Measurements from ENCODE around the gene ERCC3. TPM values are rescaled to one million over a fixed set of nuclear protein-coding genes. Genes with fewer than 3 reads are reported as not detected.
"Not testable (repeated sequence)": the region's sequence is repeated elsewhere in the genome, so short reads cannot be mapped to it uniquely, and the experiment has no call there.

Gene ERCC3
- total RNA-seq, 1 experiment from 2014 or later, result 34.9 TPM

DNA sequence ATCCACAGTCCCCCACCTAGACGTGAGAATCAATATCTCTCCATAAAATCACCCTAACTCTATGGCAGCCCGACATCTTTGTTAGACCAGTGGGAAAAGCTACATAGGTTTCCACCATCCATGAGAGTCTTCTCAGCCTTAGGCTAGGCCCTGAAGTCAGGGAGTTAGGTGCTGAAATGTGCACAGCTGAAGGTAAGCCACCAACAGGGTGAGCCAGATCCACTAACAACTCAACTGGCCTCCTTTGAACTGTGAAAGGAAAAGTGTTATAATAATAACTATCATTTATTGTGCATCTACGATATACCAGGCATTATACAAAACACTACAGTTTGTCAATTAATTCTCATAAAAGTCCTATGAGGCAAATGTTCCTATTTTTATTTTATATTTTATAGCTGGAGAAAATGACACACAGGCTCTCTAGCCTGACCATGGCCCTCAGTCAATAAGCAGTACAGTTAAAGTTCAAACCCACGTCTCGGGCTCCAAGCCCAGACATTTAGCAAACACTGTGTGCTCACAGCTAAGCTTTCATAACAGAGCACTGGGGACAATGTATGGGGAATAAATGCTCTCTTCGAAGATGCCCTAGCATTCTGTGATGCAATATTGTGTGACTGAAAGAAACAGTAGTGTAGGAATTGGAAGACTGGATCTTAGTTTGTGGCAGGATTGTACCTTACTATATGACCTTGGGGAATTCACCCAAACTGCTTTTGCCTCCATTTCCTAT is 62.6 kb downstream of the ERCC3 start:
- BruUV-seq (replicated peaks), result no TSS peak
- intact Hi-C loops (cut with micrococcal nuclease), result no loop called here
- no peaks in the 10 kb centered on the region for H3K36me3 Mint-ChIP-seq (ENCODE audit: insufficient read depth, unreplicated experiment)

DNA sequence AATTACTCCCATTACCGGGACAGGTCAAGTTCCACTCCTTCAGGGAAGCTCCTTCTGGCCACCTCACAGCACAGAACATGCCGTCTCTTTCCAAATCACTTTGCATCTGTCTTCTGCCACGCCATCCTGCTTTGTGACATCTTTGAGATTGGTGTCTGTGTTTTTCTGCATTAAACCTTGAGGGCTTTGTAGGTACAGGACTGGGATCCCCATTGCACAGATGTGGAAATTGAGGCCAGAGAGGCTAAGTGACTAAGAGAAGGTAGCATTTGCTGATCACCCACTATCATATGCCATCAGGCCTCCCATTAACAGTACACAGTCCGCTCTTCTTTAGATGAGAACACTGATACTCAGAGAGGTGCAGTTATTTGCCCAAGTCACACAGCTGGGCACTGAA is 64.4 kb downstream of the ERCC3 start:
- H3K9me3 Mint-ChIP-seq (ENCODE audit: unreplicated experiment), result no peaks in the 10 kb centered on the region
- H3K27me3 Mint-ChIP-seq (ENCODE audit: insufficient read depth, unreplicated experiment), result no peaks in the 10 kb centered on the region
- no peak for DNase-seq (ENCODE audit: unreplicated experiment)
- H3K4me1 Mint-ChIP-seq (ENCODE audit: insufficient read depth, unreplicated experiment), result peaks cover 6% of the 10 kb centered on the region
- no TSS peak for BruUV-seq (replicated peaks)
- ChIA-PET POLR2A (no interaction called here), CTCF (no interaction called here)
- intact Hi-C loops (cut with micrococcal nuclease), result no loop called here
- TF ChIP-seq, protein P1, sequence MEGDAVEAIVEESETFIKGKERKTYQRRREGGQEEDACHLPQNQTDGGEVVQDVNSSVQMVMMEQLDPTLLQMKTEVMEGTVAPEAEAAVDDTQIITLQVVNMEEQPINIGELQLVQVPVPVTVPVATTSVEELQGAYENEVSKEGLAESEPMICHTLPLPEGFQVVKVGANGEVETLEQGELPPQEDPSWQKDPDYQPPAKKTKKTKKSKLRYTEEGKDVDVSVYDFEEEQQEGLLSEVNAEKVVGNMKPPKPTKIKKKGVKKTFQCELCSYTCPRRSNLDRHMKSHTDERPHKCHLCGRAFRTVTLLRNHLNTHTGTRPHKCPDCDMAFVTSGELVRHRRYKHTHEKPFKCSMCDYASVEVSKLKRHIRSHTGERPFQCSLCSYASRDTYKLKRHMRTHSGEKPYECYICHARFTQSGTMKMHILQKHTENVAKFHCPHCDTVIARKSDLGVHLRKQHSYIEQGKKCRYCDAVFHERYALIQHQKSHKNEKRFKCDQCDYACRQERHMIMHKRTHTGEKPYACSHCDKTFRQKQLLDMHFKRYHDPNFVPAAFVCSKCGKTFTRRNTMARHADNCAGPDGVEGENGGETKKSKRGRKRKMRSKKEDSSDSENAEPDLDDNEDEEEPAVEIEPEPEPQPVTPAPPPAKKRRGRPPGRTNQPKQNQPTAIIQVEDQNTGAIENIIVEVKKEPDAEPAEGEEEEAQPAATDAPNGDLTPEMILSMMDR (IDR thresholded peaks at IDR 0.05; ENCODE audit: unreplicated experiment), result no peak
- H3K27ac Mint-ChIP-seq (ENCODE audit: low read depth, unreplicated experiment), result no peak overlapping the region
- H3K36me3 Mint-ChIP-seq (ENCODE audit: insufficient read depth, unreplicated experiment), result no peaks in the 10 kb centered on the region
- no peak overlapping the region for H3K4me3 Mint-ChIP-seq (ENCODE audit: unreplicated experiment)

More for the DNA sequence above, 62.6 kb downstream of the ERCC3 start:
- no peak overlapping the region for H3K4me3 Mint-ChIP-seq (ENCODE audit: unreplicated experiment)
- no peaks in the 10 kb centered on the region for H3K27me3 Mint-ChIP-seq (ENCODE audit: insufficient read depth, unreplicated experiment)
- H3K27ac Mint-ChIP-seq (ENCODE audit: low read depth, unreplicated experiment), result no peak overlapping the region
- ChIA-PET CTCF (no interaction called here), POLR2A (no interaction called here)
- no peaks in the 10 kb centered on the region for H3K9me3 Mint-ChIP-seq (ENCODE audit: unreplicated experiment)
- DNase-seq (ENCODE audit: unreplicated experiment), result no peak
- TF ChIP-seq, protein P1 (IDR thresholded peaks at IDR 0.05; ENCODE audit: unreplicated experiment), result no peak
- H3K4me1 Mint-ChIP-seq (ENCODE audit: insufficient read depth, unreplicated experiment), result peaks cover 4% of the 10 kb centered on the region

DNA sequence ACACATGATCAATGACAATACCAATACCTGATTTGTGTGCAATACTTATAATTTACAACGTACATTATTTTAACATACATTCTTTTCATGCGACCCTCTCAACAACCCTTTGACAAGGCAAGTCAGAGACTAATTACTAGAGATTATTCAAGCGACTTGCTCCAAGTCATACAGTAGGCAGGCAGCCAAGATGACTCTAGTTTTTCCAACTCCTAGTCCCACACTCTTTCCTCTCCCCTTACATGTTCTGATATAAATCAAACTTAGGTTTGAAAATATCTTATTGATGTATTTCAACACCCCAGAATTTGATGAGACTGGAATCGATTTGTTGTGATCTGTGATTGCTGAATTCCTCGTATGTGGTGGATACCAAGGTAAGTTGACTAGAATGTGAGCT is 65.8 kb downstream of the ERCC3 start:
- DNase-seq (ENCODE audit: unreplicated experiment), result no peak

DNA sequence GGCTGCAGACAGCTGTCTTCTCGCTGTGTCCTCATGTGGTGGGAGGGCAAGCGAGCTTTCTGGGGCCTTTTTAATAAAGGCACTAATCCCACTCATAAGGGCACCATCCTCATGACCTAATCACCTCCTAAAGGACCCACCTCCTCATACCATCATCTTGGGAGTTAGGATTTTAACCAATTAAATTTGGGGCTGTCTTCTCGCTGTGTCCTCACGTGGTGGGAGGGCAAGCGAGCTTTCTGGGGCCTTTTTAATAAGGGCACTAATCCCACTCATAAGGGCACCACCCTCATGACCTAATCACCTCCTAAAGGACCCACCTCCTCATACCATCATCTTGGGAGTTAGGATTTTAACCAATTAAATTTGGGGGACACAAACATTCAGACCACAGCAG is 66.7 kb downstream of the ERCC3 start:
- intact Hi-C loops (cut with micrococcal nuclease); CTCF ChIA-PET; DNase-seq (ENCODE audit: unreplicated experiment); H3K27ac Mint-ChIP-seq (ENCODE audit: low read depth, unreplicated experiment); H3K36me3 Mint-ChIP-seq (ENCODE audit: insufficient read depth, unreplicated experiment); POLR2A ChIA-PET; BruUV-seq (replicated peaks); H3K9me3 Mint-ChIP-seq (ENCODE audit: unreplicated experiment); H3K4me3 Mint-ChIP-seq (ENCODE audit: unreplicated experiment); H3K27me3 Mint-ChIP-seq (ENCODE audit: insufficient read depth, unreplicated experiment); H3K4me1 Mint-ChIP-seq (ENCODE audit: insufficient read depth, unreplicated experiment): not testable (repeated sequence)

More for the DNA sequence above, 65.8 kb downstream of the ERCC3 start:
- ChIA-PET POLR2A (no interaction called here), CTCF (no interaction called here)
- H3K27ac Mint-ChIP-seq (ENCODE audit: low read depth, unreplicated experiment), result no peak overlapping the region
- H3K4me1 Mint-ChIP-seq (ENCODE audit: insufficient read depth, unreplicated experiment), result peaks cover 6% of the 10 kb centered on the region
- TF ChIP-seq, protein P1 (IDR thresholded peaks at IDR 0.05; ENCODE audit: unreplicated experiment), result no peak
- no peaks in the 10 kb centered on the region for H3K36me3 Mint-ChIP-seq (ENCODE audit: insufficient read depth, unreplicated experiment)
- no peak overlapping the region for H3K4me3 Mint-ChIP-seq (ENCODE audit: unreplicated experiment)
- H3K9me3 Mint-ChIP-seq (ENCODE audit: unreplicated experiment), result no peaks in the 10 kb centered on the region
- H3K27me3 Mint-ChIP-seq (ENCODE audit: insufficient read depth, unreplicated experiment), result no peaks in the 10 kb centered on the region
- intact Hi-C loops (cut with micrococcal nuclease), result no loop called here
- no TSS peak for BruUV-seq (replicated peaks)

Measured in MCF 10A (cell line).